CD4-positive, alpha-beta T cell treated with Interleukin-15 for 4 hours (primary cell): Measurements from ENCODE around the gene RABGEF1.

ENCODE experiments used
- DNase-seq: peaks from one replicate; pipeline ENCODE4 v3.0.0-alpha.2; 2020; ENCODE audit warnings: low spot score

RABGEF1 gene

DNA sequence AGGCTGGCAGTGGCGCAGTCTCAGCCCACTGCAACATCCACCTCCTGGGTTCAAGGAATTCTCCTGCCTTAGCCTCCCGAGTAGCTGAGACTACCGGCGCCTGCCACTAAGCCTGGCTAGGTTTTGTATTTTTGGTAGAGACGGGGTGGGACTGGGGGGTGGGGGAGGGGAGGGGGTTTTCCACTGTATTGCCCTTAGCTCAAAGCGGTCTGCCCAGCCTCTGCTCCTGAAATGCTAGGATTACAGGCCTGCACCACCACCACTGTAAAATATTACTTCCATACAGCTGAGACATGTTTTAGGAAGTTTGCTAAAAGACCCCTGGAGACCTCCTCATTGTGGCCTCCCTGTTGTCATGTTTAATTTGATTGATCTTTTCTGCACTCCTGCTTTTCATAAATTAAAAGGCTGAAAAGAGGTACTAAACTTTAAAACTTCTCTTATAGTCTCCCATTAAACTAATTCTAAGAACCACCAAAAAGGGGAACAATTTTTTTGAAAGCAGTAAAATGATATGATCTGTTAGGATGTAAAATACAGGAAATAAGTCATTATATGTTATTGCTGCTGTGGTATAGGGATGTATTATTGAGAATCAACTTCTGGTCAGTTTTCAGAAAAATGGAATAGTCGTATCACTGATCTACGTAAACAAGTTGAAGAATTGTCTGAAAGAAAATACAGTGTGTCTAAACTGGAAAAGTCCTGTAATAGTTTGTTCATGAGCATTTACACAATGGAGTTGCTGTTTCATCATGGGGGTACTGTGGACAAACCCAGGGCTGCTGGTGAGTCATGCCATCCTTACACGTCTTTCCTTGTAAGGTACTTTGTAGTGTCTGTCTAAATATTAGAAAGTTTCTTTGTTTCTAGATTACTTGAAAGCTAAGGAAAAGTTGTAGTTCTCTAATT lies 107.6 kb downstream of the RABGEF1 start:
- no peak for DNase-seq

DNA sequence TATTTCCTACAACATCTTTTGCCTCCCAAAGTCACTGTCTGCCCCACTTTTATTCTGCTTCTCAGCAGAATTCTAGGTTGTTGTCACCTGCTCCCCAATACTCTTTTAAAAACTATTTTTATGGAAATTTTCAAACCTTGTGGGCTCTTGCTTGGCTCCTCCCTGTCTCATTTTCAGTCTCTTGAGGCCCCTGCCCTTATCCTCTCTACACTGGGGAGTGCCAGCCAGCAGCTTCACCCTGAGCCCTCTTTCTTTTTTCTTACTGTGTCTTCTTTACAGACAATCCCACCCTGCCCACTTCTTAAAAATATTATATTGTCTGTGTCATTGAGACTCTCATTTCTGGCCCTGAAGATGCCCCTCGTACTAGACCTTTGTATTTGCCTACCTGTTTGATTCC lies 118.8 kb downstream of the RABGEF1 start:
- DNase-seq, result no peak

DNA sequence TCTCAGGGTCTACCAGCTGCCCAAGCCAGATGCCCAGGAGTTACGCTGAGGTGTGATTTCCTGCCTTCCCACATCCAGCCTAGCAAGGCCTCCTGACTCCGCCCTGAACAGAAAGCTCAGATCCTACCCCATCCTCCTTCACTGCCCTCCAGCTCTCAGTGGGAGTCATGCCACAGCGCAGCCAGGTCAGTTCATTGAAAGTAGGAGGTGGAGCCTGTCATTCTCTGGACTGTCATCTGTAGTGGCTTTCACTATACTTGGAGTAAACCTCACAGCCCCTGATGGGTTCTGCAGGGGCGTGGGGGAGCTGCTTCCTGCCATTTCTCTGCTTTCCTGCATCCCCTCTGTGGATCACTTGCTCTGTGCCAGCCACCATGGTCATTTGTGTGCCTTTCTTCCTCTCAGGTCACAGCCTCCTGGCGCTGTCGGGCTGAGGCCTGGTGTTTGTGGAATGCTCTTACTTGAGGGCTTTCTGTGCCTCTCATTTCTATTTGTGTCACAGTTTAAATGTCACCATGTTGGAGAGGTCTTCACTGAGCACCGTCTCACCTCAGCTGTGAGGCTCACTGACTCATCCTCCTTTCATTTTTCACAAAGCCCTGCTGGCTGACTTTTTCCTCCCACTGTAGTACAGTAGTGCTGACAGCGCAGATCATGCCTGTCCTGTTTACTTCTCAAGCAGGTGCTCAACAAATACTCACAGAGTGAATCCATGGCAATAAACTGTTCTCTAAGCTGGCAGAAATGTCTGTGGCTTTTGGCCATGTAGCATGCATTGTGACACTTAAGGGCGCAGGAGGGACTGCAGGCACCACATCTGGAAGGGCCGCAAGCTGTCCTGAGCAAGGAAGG lies 119.5 kb downstream of the RABGEF1 start:
- DNase-seq, result peak; percentile 21

DNA sequence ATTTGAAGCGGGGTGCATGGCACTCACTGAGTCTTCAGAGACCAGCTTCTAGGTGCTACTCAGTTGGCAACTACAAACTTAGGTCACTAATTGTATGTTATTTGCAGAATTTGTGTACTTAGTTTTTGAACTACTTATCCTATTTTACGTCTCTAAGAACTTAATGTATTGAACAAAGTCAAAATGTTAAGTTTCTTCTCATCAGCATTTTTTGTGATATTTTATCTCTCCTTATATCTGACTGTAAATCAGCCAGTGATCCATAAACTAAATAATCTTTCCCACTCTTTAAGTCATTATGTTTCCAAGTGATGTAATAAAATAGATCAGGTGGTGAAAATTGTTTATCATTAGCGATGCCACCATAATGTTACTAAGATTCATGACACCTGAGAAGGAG lies 120.2 kb downstream of the RABGEF1 start:
- no peak for DNase-seq
